Hepatocyte (in vitro differentiated cells): ENCODE data around the gene PIGQ.

Source experiments
- EZH2 ChIP-seq: fragments of 200-600 bp; sonication (generic); IDR thresholded peaks from 2 replicates; pipeline ENCODE4 v1.6.1; 2016; ENCODE audit warnings: antibody characterized with exemption, mild to moderate bottlenecking, borderline replicate concordance
- TF ChIP-seq, protein P1 (sequence below): fragments of 200-600 bp; sonication (generic); IDR thresholded peaks from 2 replicates; pipeline ENCODE4 v1.5.1; 2016; ENCODE audit warnings: antibody characterized with exemption, mild to moderate bottlenecking; ENCODE audit not compliant: poor library complexity

DNA sequence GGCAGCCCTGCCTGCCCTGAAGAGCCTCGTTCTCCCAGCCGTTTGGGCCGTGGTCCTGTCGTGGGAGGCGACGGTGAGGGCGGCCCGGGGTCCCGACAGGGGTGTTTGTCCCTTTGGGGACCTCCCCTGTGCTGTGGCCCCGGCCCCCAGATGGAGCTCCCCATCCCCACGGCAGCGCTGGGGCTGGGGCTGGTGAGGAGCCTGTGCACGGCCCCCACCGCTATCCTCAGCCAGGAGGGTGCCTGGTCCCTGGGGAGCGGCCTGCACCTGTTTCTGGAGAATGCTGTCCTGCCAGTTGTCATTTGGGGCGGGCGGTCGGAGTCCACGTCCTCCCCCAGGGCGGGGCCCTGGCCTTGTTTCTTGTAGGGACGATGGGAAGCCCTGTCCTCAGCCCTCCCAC is 35.6 kb upstream of the PIGQ start:
- TF ChIP-seq EZH2 = no peak
- TF ChIP-seq, protein P1, sequence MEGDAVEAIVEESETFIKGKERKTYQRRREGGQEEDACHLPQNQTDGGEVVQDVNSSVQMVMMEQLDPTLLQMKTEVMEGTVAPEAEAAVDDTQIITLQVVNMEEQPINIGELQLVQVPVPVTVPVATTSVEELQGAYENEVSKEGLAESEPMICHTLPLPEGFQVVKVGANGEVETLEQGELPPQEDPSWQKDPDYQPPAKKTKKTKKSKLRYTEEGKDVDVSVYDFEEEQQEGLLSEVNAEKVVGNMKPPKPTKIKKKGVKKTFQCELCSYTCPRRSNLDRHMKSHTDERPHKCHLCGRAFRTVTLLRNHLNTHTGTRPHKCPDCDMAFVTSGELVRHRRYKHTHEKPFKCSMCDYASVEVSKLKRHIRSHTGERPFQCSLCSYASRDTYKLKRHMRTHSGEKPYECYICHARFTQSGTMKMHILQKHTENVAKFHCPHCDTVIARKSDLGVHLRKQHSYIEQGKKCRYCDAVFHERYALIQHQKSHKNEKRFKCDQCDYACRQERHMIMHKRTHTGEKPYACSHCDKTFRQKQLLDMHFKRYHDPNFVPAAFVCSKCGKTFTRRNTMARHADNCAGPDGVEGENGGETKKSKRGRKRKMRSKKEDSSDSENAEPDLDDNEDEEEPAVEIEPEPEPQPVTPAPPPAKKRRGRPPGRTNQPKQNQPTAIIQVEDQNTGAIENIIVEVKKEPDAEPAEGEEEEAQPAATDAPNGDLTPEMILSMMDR = no peak
